Cardiac fibroblast (primary cell): ENCODE measurements around the gene POLR3A.
A peak's percentile ranks its signal among the peaks of the same experiment; 100 is the strongest.

ENCODE experiments used
- DNase-seq, 2 donors: peaks; one replicate each; pipeline versions ENCODE4 v3.0.0 to v3.0.0-alpha.2; 2010; ENCODE audit warnings: low read depth in 2 of 2
- H3K4me3 ChIP-seq, 2 donors: replicated peaks in 1 of 2; 1 replicate in 1 of 2; 2 replicates in 1 of 2; pipeline ENCODE4 v1.5.1; 2011; ENCODE audit warnings: low read depth in 2 of 2, low read length in 2 of 2, mild to moderate bottlenecking in 2 of 2, moderate library complexity in 1 of 2
- TF ChIP-seq, protein P1 (sequence below): IDR thresholded peaks from one replicate; pipeline ENCODE4 v1.5.1; 2011; ENCODE audit warnings: low read depth, mild to moderate bottlenecking, low read length, inconsistent platforms

Gene POLR3A

DNA sequence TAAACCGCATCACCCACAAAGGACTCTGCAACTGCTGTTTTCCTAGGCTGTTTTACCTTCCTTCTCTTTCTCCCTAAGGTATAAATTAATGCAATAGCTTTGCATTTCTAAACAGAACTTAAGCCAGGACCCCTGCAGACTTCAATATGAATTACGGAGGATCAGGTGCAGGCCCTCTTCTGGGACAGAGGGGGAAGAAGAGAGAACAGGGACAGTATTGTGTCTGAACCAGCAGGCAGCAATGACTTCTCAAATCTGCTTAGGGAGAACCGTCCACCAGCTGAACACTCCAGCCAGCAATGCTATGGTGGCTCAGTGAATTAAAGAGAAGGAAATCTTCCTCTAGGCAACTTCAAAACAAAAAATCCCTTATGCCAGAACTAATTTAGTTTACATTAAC, 35.7 kb downstream of the POLR3A start:
- H3K4me3 ChIP-seq: no peak overlapping the region
- DNase-seq: no peak
- TF ChIP-seq, protein P1, sequence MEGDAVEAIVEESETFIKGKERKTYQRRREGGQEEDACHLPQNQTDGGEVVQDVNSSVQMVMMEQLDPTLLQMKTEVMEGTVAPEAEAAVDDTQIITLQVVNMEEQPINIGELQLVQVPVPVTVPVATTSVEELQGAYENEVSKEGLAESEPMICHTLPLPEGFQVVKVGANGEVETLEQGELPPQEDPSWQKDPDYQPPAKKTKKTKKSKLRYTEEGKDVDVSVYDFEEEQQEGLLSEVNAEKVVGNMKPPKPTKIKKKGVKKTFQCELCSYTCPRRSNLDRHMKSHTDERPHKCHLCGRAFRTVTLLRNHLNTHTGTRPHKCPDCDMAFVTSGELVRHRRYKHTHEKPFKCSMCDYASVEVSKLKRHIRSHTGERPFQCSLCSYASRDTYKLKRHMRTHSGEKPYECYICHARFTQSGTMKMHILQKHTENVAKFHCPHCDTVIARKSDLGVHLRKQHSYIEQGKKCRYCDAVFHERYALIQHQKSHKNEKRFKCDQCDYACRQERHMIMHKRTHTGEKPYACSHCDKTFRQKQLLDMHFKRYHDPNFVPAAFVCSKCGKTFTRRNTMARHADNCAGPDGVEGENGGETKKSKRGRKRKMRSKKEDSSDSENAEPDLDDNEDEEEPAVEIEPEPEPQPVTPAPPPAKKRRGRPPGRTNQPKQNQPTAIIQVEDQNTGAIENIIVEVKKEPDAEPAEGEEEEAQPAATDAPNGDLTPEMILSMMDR: no peak

DNA sequence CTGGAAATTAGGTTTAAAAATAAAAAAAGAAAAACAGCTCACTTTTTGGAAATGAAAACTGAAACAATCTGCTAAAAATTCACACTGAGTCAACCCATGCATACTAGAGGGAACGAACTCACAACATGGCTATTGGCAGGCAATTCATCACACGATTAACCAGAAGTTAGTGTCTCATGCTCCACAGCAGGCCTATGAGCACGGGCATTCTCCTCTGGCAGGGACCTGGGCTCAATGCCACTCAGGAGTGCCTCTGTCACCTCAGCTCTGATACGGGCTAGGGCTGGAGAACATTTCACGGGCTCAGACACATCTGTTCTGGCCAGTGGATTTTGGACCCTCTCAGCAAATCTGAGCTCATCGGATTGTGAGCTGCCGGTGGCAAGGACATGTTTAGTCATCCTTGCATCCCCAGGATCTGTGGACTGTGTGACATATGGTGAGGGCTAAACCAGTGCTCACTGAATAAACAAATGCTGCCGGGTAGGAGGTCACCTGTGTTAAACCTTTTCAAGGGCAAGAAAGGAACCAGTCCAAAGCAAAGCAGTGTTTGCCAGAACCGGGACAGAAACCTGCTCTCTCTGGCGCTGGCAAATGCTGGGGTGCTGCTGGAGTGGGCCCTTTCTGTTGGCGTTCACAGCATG, 40.1 kb downstream of the POLR3A start:
- no peak overlapping the region for H3K4me3 ChIP-seq
- TF ChIP-seq, protein P1: no peak
- no peak for DNase-seq

- H3K4me3 ChIP-seq: no peak overlapping the region
- TF ChIP-seq, protein P1: no peak
- no peak for DNase-seq
Measured at GRCh38 chr10:77987671-77988255, 41.6 kb downstream of the POLR3A start.

- no peak overlapping the region for H3K4me3 ChIP-seq
- DNase-seq: no peak
- TF ChIP-seq, protein P1: no peak
Measured at GRCh38 chr10:77984986-77985385, 44.3 kb downstream of the POLR3A start.

- DNase-seq: peak; percentile 62 to 68
- H3K4me3 ChIP-seq: no peak overlapping the region
- TF ChIP-seq, protein P1: no peak
Measured at GRCh38 chr10:77983384-77984341, 45.7 kb downstream of the POLR3A start.

- no peak for DNase-seq
- no peak overlapping the region for H3K4me3 ChIP-seq
- TF ChIP-seq, protein P1: no peak
Measured at GRCh38 chr10:77981281-77981680, 48.0 kb downstream of the POLR3A start.
